ENCODE measurements around the gene ID1. TPM values are rescaled to one million over a fixed set of nuclear protein-coding genes. Genes with fewer than 3 reads are reported as not detected.
"Not testable (repeated sequence)": the region's sequence is repeated elsewhere in the genome, so short reads cannot be mapped to it uniquely, and the experiment has no call there.

ID1 gene
- polyA plus RNA-seq, 3 donors = 173 to 221 (median 197) TPM

DNA sequence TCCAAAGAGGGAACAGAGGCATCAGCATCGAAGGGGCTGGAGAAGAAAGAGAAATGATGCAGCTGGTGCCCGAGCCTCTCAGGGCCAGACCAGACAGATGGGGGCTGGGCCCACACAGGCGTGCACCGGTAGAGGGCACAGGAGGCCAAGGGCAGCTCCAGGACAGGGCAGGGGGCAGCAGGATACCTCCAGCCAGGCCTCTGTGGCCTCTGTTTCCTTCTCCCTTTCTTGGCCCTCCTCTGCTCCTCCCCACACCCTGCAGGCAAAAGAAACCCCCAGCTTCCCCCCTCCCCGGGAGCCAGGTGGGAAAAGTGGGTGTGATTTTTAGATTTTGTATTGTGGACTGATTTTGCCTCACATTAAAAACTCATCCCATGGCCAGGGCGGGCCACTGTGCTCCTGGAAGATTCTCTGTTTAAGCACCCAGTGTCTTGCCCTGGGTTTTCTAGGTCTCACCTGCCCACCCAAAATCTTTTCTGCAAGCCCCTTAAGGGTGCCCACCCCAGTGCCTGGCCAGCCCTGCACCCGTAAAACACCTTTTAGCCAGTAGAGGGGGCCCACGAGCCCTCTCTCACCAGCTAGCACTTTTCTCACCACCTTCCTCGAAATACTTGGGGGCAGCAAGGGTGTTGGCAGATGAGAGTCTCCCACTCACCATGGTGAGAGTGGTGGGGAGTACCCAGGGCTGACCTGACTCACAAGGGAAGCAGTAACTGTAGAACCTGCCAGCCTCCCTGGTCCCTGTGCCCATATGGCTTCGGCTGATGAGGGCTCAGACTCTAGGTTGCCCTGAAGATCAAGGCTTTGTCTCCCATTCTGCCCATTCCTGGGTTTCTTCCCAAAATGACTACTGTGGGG lies 35.7 kb upstream of the ID1 start:
- DNase-seq (ENCODE audit: extremely low read depth in 1 of 11, low read depth in 9 of 11, low spot score in 4 of 11) = peak in 1 of 11 donors; percentile 51

DNA sequence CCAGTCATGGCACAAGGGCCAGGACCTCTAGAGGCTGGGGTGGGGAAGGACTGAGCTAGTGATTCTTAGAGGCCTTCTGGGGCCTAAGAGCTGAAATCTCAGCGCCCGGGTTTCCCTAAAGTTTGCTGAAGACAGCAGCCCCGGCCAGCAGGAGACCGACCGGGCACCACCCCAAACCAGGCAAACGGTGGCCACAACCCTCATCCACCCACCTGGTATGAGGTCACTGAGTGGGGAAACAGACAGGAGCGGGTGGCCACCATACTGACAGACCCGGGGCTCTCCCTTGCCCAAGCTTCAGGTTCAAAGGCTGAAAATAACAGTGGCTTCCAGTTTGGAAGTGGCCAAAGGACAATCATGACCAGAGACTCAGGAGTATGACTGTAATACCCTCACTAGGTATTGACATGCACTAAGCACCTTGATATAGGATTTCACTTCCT lies 35.0 kb upstream of the ID1 start:
- DNase-seq (ENCODE audit: extremely low read depth in 1 of 11, low read depth in 9 of 11, low spot score in 4 of 11) = no peak

- no peak for DNase-seq (ENCODE audit: extremely low read depth in 1 of 11, low read depth in 9 of 11, low spot score in 4 of 11)
Observed at GRCh38 chr20:31570735-31571617, 34.1 kb upstream of the ID1 start.

DNA sequence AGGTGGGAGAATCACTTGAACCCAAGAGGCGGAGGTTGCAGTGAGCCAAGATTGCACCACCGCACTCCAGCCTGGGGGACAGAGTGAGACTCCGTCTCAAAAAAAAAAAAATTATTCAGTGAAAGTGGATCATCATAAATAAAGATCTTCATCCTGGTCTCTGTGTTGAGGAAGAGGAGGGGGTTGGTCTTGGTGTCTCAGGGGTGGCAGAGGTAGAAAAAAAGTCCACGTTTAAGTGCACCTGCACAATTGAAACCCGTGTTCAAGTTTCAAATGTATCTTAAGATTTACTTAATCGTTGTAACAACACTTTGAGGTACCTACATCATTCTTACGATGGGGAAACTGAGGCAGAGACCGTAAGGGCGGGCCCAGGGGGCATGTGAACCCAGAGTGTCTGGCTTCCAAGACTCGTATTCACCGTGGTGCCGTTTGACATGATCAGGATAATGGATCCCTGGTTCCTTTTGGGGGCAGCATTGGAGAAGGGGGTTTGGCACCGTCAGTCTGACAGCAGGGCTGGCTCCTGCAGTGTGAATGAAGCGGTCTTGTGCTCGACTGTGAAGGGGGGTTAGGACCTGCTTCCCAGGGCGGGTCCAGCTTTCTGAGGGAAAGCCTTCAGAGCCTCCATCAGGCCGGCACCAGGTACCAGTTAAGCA lies 32.9 kb upstream of the ID1 start:
- DNase-seq (ENCODE audit: extremely low read depth in 1 of 11, low read depth in 9 of 11, low spot score in 4 of 11) = no peak

- DNase-seq (ENCODE audit: extremely low read depth in 1 of 11, low read depth in 9 of 11, low spot score in 4 of 11) = peak; percentile 84 to 93 (median 92)
Observed at GRCh38 chr20:31572701-31573554, 32.2 kb upstream of the ID1 start.

DNA sequence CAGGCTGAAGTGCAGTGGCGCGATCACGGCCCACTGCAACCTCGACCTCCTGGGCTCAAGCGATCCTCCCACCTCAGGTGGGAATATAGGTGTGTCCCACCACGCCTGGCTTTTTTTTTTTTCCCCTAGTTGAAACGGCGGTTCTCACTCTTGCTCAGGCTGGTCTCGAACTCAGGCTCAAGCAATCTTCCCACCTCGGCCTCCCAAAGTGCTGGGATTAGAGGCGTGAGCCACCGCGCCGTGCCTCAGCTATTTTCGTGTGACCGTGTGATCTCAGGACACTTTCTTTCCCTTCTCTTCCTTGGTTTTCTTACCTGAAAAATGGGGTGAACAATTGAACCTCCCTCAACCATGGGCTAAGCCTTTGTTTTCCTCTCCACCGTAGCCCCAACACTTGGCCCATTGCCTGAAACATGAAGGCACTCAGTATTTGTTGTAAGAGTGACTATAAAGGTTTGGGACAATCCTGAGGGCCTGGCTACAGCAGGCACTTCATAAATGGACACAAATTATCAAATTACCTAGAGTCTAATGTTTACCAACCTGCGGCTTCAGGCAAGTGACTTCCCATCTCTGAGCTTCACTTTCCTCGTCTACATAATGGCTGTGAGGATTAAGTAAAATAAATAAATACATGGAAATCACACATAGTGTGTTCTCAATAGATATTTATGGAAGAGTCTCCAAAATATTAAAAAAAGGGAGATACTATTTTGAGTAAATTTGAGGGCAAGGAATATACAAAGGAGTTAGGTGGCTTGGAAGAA lies 31.4 kb upstream of the ID1 start:
- no peak for DNase-seq (ENCODE audit: extremely low read depth in 1 of 11, low read depth in 9 of 11, low spot score in 4 of 11)

GRCh38 chr20:31574986-31575385 lies 30.1 kb upstream of the ID1 start:
- DNase-seq (ENCODE audit: extremely low read depth in 1 of 11, low read depth in 9 of 11, low spot score in 4 of 11) = not testable (repeated sequence)

GRCh38 chr20:31576751-31577150 lies 28.3 kb upstream of the ID1 start:
- no peak for DNase-seq (ENCODE audit: extremely low read depth in 1 of 11, low read depth in 9 of 11, low spot score in 4 of 11)

DNA sequence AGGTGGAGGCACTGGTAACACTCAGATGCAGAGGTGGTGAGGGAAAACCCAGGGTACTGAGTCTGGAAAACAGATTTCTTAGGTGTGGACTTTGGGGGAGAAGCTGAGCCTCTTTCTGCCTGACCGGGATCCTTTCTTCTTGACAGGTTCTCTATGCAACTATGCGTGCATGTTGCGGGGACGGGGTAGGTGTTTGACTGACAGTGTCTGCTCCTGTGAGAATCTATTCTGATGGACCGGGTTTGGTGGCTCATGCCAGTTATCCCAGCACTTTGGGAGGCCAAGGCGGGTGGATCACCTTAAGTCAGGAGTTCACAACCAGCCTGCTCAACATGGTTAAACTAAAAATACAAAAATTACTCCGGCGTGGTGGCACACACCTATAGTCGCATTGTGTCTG lies 27.9 kb upstream of the ID1 start:
- DNase-seq (ENCODE audit: extremely low read depth in 1 of 11, low read depth in 9 of 11, low spot score in 4 of 11) = no peak

DNA sequence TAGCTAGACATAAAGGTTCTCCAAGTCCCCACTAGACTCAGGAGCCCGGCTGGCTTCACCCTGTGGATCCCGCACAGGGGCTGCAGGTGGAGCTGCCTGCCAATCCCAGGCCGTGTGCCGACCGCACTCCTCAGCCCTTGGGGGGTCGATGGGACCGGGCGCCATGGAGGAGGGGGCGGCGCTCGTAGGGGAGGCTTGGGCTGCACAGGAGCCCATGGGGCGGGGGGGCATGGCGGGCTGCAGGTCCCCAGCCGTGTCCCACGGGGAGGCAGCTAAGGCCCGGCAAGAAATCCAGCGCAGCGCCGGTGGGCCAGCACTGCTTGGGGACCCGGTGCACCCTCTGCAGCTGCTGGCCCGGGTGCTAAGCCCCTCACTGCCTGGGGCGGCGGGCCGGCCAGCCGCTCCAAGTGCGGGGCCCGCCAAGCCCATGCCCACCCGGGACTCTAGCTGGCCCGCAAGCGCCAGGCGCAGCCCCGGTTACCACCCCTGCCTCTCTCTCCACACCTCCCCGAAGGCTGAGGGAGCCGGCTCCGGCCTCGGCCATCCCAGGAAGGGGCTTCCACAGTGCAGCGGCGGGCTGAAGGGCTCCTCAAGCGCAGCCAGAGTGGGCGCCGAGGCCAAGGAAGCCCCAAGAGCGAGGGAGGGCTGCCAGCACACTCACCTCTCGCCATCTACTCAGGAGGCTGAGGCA lies 26.5 kb upstream of the ID1 start:
- DNase-seq (ENCODE audit: extremely low read depth in 1 of 11, low read depth in 9 of 11, low spot score in 4 of 11) = no peak

DNA sequence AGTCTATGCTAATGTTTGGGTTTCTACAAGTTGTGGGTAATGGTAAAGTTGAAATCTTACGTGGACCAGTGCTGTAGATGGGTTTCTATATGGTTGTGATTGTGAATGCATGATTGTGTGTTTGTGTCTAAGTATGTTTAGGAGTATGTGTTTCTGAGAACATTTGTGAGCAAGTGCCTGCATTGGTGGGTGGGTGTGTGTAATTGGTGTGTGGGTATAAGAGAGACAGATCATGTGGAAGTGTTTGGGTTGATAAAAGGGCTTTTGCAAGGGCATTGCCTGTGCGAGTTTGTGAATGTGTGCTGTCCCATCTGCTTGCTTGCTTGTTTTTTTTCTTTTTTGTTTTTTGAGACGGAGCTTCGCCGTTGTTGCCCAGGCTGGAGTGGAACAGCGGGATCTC lies 25.8 kb upstream of the ID1 start:
- no peak for DNase-seq (ENCODE audit: extremely low read depth in 1 of 11, low read depth in 9 of 11, low spot score in 4 of 11)

DNA sequence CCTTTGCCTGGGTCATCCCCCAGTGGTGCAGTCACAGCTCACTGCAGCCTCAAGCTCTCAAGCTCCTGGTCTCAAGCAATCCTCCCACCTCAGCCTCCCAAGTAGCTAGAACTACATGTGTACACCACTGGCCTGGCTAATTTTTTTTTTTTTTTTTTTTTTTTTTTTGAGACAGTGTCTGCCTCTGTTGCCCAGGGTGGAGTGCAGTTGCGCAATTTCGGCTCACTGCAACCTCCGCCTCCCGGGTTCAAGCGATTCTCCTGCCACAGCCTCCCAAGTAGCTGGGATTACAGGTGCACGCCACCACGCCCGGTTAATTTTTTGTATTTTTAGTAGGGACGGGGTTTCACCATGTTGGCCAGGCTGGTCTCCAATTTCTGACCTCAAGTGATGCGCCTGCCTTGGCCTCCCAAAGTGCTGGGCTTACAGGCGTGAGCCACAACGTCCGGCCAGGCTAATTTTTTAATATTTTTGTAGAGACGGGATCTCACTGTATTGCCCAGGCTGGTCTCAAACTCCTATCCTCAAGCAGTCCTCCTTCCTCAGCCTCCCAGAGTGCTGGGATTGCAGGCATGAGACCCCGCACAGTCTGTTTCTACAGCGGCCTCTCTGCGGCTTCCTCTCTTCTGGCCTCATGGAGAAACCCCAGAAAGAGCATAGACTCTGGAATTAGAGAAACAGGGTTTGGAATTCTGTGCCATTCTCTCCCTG lies 25.0 kb upstream of the ID1 start:
- not testable (repeated sequence) for DNase-seq (ENCODE audit: extremely low read depth in 1 of 11, low read depth in 9 of 11, low spot score in 4 of 11)

DNA sequence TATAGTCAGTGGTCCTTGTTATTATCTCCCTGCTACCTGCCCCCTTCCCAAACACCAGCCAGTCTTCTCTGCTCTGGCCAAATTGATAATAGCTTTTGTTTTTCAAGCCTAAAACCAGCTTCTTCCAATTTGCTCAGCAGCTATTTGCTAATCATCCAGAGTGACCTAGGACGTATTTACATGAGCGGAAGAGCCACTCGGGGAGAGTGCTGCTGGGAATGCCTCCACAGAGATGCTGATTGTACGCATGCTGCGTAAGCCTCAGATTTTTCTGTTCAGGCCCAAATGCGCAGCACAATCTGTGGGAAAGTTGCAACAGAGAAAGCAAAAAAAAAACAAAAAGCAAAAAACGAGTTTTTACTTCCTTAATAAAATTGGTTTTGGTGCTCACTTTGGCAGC lies 24.4 kb upstream of the ID1 start:
- no peak for DNase-seq (ENCODE audit: extremely low read depth in 1 of 11, low read depth in 9 of 11, low spot score in 4 of 11)

GRCh38 chr20:31581391-31581790 lies 23.7 kb upstream of the ID1 start:
- DNase-seq (ENCODE audit: extremely low read depth in 1 of 11, low read depth in 9 of 11, low spot score in 4 of 11) = no peak

DNA sequence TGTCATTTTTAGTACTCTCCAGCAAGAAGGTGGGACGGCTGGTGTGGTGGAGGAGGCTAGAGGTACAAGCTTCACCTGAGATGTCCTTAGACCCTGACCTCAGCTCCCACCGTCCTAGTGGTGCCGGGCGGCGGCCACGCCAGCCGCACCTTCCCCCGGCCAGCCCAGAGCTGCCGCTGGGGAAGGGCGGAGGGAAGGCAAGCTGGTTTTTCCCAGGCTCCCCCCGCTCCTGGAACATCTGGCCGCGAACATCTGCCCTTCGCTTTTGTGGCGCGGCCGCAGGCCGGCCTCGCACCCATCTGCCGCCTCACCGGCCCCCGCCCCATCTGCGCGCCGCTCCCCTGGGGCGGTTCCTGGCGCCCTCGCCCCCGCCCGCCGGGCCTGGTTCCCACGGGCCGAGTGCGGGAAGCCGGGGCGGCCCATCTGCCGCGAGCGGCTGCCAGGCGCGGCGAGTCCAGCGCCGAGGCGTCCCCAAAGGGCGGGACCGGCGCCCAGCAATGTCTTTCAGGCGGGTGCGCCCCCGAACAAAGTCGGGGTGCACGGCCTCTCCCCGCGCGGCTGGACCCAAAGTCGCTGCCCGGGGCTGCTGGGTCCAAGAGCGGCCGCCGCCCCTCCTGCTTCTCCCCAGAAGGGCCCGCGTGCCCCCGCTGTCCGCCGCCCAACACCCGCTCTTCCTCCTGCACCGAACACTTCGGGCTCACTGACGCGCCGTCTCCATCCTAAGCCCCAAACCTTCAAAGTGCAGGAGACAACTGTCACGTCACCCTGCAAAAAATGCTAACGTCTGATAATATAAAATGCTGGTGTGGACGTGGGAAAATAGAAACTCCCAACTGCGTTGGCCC lies 17.3 kb upstream of the ID1 start:
- DNase-seq (ENCODE audit: extremely low read depth in 1 of 11, low read depth in 9 of 11, low spot score in 4 of 11) = no peak

GRCh38 chr20:31590717-31591225 lies 14.3 kb upstream of the ID1 start:
- no peak for DNase-seq (ENCODE audit: extremely low read depth in 1 of 11, low read depth in 9 of 11, low spot score in 4 of 11)
